GM12878 (cell line): Measurements from ENCODE around the gene HPSE2. TPM values are rescaled to one million over a fixed set of nuclear protein-coding genes. Genes with fewer than 3 reads are reported as not detected.

Experiments used
- ATAC-seq: fragments of 200-7000 bp; cut with Tn5 transposase; 3 replicates; pipeline ENCODE4 v1.9.1; 2020; ENCODE audit warnings: mild to moderate bottlenecking, moderate library complexity
- BruUV-seq: library from RNA; stranded (reverse); fragments of 400-500 nt; replicated peaks from 2 replicates; lab custom pipeline; 2021; lab: Mats Ljungman, UMichigan
- CTCF ChIA-PET: fragments of 300-600 bp; sonication (Branson Sonifier 250); formaldehyde crosslinking; extraction: SDS; loops from one replicate; lab custom pipeline; 2021; ENCODE audit warnings: inconsistent platforms; lab: Yijun Ruan, JAX
- POLR2A ChIA-PET: fragments of 350-600 bp; formaldehyde crosslinking; extraction: SDS; loops from one replicate; lab custom pipeline; 2021; ENCODE audit warnings: inconsistent platforms; lab: Charles Lee
- RAD21 ChIA-PET: fragments of 300-600 bp; sonication (Branson Sonifier 250); formaldehyde crosslinking; loops from one replicate; lab custom pipeline; 2023; ENCODE audit warnings: antibody characterized with exemption; ENCODE audit not compliant: unreplicated experiment; lab: Charles Lee
- SMC1A ChIA-PET: fragments of 300-600 bp; sonication (Branson Sonifier 250); formaldehyde crosslinking; loops from one replicate; lab custom pipeline; 2023; ENCODE audit not compliant: unreplicated experiment, uncharacterized antibody; lab: Charles Lee
- DNase-seq: peaks from one replicate; pipeline ENCODE4 v3.0.0-alpha.2; 2011; ENCODE audit warnings: low read depth, low spot score
- FAIRE-seq: peaks from 3 replicates; lab custom pipeline; 2011; peaks lifted over from hg19 to GRCh38; lab: Jason Lieb, UNC
- H2AFZ ChIP-seq: 2 replicates; pipeline ENCODE4 v1.6.0; 2011; ENCODE audit warnings: low read depth, low read length, control low read depth; ENCODE audit not compliant: control insufficient read depth
- H3K27ac ChIP-seq: 2 replicates; pipeline ENCODE4 v1.5.1; 2011; ENCODE audit warnings: control low read depth; ENCODE audit not compliant: control insufficient read depth, insufficient read depth
- H3K27me3 ChIP-seq, 2 experiments: replicated peaks in 1 of 2; 2 replicates each; pipeline versions ENCODE4 v1.6.0 to v1.6.1; 2011; ENCODE audit warnings: low read length in 1 of 2; ENCODE audit not compliant: control insufficient read depth in 2 of 2, insufficient read depth in 2 of 2
- H3K36me3 ChIP-seq, 2 experiments: 2 replicates each; pipeline ENCODE4 v1.5.1; 2011; ENCODE audit warnings: low read length in 1 of 2; ENCODE audit not compliant: control insufficient read depth in 2 of 2, insufficient read depth in 2 of 2
- H3K4me1 ChIP-seq: 2 replicates; pipeline ENCODE4 v1.6.1; 2011; ENCODE audit warnings: mild to moderate bottlenecking, low read length, moderate library complexity, mixed read lengths; ENCODE audit not compliant: control insufficient read depth, insufficient read depth
- H3K4me2 ChIP-seq: 2 replicates; pipeline ENCODE4 v1.6.0; 2011; ENCODE audit warnings: control low read depth; ENCODE audit not compliant: control insufficient read depth, insufficient read depth
- H3K4me3 ChIP-seq: fragments of 200-600 bp; sonication (generic); 2 replicates; pipeline ENCODE4 v1.5.1; 2016
- H3K79me2 ChIP-seq: 2 replicates; pipeline ENCODE4 v1.6.0; 2011; ENCODE audit warnings: low read length; ENCODE audit not compliant: control insufficient read depth, insufficient read depth
- H3K9ac ChIP-seq: 2 replicates; pipeline ENCODE4 v1.8.0; 2011; ENCODE audit warnings: low read length, control low read depth, mixed read lengths; ENCODE audit not compliant: control insufficient read depth, insufficient read depth
- H3K9me3 ChIP-seq: replicated peaks from 3 replicates; pipeline ENCODE4 v1.5.1; 2011; ENCODE audit warnings: mild to moderate bottlenecking, low read length; ENCODE audit not compliant: control insufficient read depth, insufficient read depth
- H4K20me1 ChIP-seq: 2 replicates; pipeline ENCODE4 v1.6.0; 2011; ENCODE audit not compliant: control insufficient read depth, insufficient read depth
- CREB1 ChIP-seq: IDR thresholded peaks from 2 replicates; pipeline ENCODE4 v1.6.1; 2012; ENCODE audit warnings: low read depth, mild to moderate bottlenecking, inconsistent platforms
- CTCF ChIP-seq, 3 experiments: IDR thresholded peaks in 2 of 3; conservative IDR thresholded peaks in 1 of 3; 2 replicates each; pipeline ENCODE4 v1.5.1; 2011; ENCODE audit warnings: low read depth in 3 of 3, low read length in 3 of 3, mild to moderate bottlenecking in 3 of 3, control low read depth in 2 of 3, moderate library complexity in 2 of 3, inconsistent platforms in 1 of 3, mixed read lengths in 1 of 3; ENCODE audit not compliant: control insufficient read depth in 2 of 3, insufficient read depth in 1 of 3; ENCODE audit errors: extremely low read depth in 1 of 3
- EZH2 ChIP-seq: IDR thresholded peaks from 2 replicates; pipeline ENCODE4 v1.6.1; 2012; ENCODE audit warnings: low read depth, mild to moderate bottlenecking, control low read depth, inconsistent platforms, low read length, borderline replicate concordance; ENCODE audit not compliant: control insufficient read depth
- MEF2B ChIP-seq: fragments of 450-650 bp; IDR thresholded peaks from 2 replicates; pipeline ENCODE4 v1.6.1; 2018; ENCODE audit warnings: mild to moderate bottlenecking, moderate library complexity; ENCODE audit not compliant: partially characterized antibody, poor library complexity, severe bottlenecking
- NFIC ChIP-seq: IDR thresholded peaks from 2 replicates; pipeline ENCODE4 v1.6.1; 2012; ENCODE audit warnings: low read depth, mild to moderate bottlenecking, inconsistent platforms, low read length, moderate library complexity
- RUNX3 ChIP-seq: IDR thresholded peaks from 2 replicates; pipeline ENCODE4 v1.6.1; 2012; ENCODE audit warnings: low read length, inconsistent platforms
- ZSCAN29 ChIP-seq: fragments of 450-650 bp; IDR thresholded peaks from 2 replicates; pipeline ENCODE4 v1.6.1; 2017; ENCODE audit warnings: mild to moderate bottlenecking, moderate library complexity
- WGBS: methylation state at CpG from one replicate; pipeline ENCODE4 v1.1.6; 2016; ENCODE audit warnings: low lambda C conversion rate; ENCODE audit not compliant: insufficient replicate concordance, insufficient coverage; ENCODE audit errors: missing lambda C conversion rate; 5-methylcytosine and 5-hydroxymethylcytosine counted together
- in situ Hi-C: fragments of 300-500 bp; cut with MboI; formaldehyde crosslinking; loops from 9 replicates; pipeline ENCODE4 v1.14.3; 2018; ENCODE audit warnings: mixed read lengths
- intact Hi-C: fragments of 100-400 bp; cut with micrococcal nuclease; formaldehyde crosslinking; loops from one replicate; pipeline ENCODE4 v1.14.2; 2022; ENCODE audit not compliant: unreplicated experiment
- polyA plus RNA-seq, 11 experiments: library from polyadenylated mRNA; depleted of rRNA in 4 of 11; unstranded in 6 of 11; stranded (reverse) in 5 of 11; fragments of >200 nt; fragmentation: Nextera tagmentation in 4 of 11; fragmentation: Illumina TruSeq in 1 of 11; extraction: Ambion mirVana in 4 of 11; extraction: Trizol in 1 of 11; gene quantifications; 1 replicate in 1 of 11; 2 replicates in 10 of 11; pipeline versions ENCODE4 v1.2.1 to v1.2.3, GENCODE V29; 2011 to 2016; ENCODE audit warnings: inconsistent platforms in 2 of 11, missing spikeins in 2 of 11, low read depth in 1 of 11
- total RNA-seq, 4 experiments: library from RNA; depleted of rRNA in 3 of 4; stranded (reverse); fragments of >200 nt in 3 of 4; fragmentation: Illumina TruSeq in 1 of 4; extraction: Trizol in 1 of 4; gene quantifications; 2 replicates each; pipeline versions ENCODE4 v1.2.1 to v1.2.3, GENCODE V29; 2013 to 2021
- TF ChIP-seq, protein P1 (sequence below): fragments of 450-650 bp; IDR thresholded peaks from 2 replicates; pipeline ENCODE4 v1.6.1; 2017; ENCODE audit warnings: mild to moderate bottlenecking, low read depth, inconsistent platforms; ENCODE audit not compliant: poor library complexity, severe bottlenecking

HPSE2 gene
- total and polyA plus RNA-seq, 10 of the 15 experiments (the other 5 are each of a cell fraction or from before 2014, with no cell fraction given), result 0.06 TPM; not detected in 9

- ChIA-PET POLR2A (no interaction called here), CTCF (no interaction called here), SMC1A (no interaction called here), RAD21 (no interaction called here)
- in situ Hi-C loops, result no loop called here
- Histone ChIP-seq H3K36me3 (peaks cover 5 to 13% of the 10 kb centered on the region in 2 experiments; a peak in 3 of 4 replicates), H3K4me1 (peaks cover 5% of the 10 kb centered on the region), H3K27ac (no peak overlapping the region), H3K27me3 (no peaks in the 10 kb centered on the region), H3K4me2 (no peak overlapping the region), H3K9ac (no peak overlapping the region), H3K9me3 (no peaks in the 10 kb centered on the region), H3K4me3 (no peak overlapping the region), H4K20me1 (no peaks in the 10 kb centered on the region), H2AFZ (no peak overlapping the region), H3K79me2 (no peaks in the 10 kb centered on the region)
- intact Hi-C loops, result no loop called here
- WGBS, result 69% methylated on average over 9 of the region's 9 CpGs
- ATAC-seq (no peak; the same call in 2 of the 3 replicates), FAIRE-seq (no peak), DNase-seq (no peak)
- TF ChIP-seq MEF2B (peak; percentile 35), EZH2 (no peak), ZSCAN29 (no peak), RUNX3 (no peak), NFIC (no peak), CREB1 (no peak), CTCF (IDR thresholded peaks at IDR 0.05 in 2 of 3, conservative IDR thresholded peaks at IDR 0.05 in 1 of 3; ENCODE audit: control insufficient read depth in 2 of 3, extremely low read depth in 1 of 3, insufficient read depth in 1 of 3, low read depth in 3 of 3, low read length in 3 of 3) (no peak)
- TF ChIP-seq, protein P1, sequence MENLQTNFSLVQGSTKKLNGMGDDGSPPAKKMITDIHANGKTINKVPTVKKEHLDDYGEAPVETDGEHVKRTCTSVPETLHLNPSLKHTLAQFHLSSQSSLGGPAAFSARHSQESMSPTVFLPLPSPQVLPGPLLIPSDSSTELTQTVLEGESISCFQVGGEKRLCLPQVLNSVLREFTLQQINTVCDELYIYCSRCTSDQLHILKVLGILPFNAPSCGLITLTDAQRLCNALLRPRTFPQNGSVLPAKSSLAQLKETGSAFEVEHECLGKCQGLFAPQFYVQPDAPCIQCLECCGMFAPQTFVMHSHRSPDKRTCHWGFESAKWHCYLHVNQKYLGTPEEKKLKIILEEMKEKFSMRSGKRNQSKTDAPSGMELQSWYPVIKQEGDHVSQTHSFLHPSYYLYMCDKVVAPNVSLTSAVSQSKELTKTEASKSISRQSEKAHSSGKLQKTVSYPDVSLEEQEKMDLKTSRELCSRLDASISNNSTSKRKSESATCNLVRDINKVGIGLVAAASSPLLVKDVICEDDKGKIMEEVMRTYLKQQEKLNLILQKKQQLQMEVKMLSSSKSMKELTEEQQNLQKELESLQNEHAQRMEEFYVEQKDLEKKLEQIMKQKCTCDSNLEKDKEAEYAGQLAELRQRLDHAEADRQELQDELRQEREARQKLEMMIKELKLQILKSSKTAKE, result no peak
- no TSS peak for BruUV-seq
Measured at GRCh38 chr10:98420786-98421185, 814.9 kb downstream of the HPSE2 start.
